K562 (cell line): ENCODE data around the gene BFSP2. TPM values are rescaled to one million over a fixed set of nuclear protein-coding genes. Genes with fewer than 3 reads are reported as not detected.

ENCODE experiments used
- POLR2H ChIP-seq: IDR thresholded peaks from 2 replicates; pipeline ENCODE4 v1.6.1; 2016; ENCODE audit warnings: missing genetic modification characterization, low read depth, mild to moderate bottlenecking, control low read depth, missing compliant biosample characterization, moderate library complexity
- POLR3A ChIP-seq: IDR thresholded peaks from 2 replicates; pipeline ENCODE4 v1.6.1; 2011; ENCODE audit warnings: borderline replicate concordance, mild to moderate bottlenecking, moderate library complexity; ENCODE audit not compliant: insufficient read length, insufficient read depth; ENCODE audit errors: extremely low read depth
- RAD21 ChIP-seq, 2 experiments: fragments of 250-450 bp in 1 of 2; fragments of 450-650 bp in 1 of 2; sonication (Bioruptor Pico) in 1 of 2; formaldehyde crosslinking in 1 of 2; IDR thresholded peaks in 1 of 2; conservative IDR thresholded peaks in 1 of 2; 2 replicates each; pipeline versions ENCODE4 v1.4.0 to v1.8.0; 2020 to 2022; ENCODE audit warnings: mild to moderate bottlenecking in 2 of 2, moderate library complexity in 1 of 2
- RCOR1 ChIP-seq, 2 experiments: IDR thresholded peaks; 2 replicates each; pipeline ENCODE4 v1.6.1; 2012; ENCODE audit warnings: low read depth in 2 of 2, low read length in 2 of 2, borderline replicate concordance in 1 of 2, improper control_type of control experiment in 1 of 2
- REST ChIP-seq, 2 experiments: fragments of 450-650 bp; formaldehyde crosslinking in 1 of 2; IDR thresholded peaks; 2 replicates each; pipeline versions ENCODE4 v1.4.0 to v1.6.1; 2014 to 2020; ENCODE audit warnings: mild to moderate bottlenecking in 2 of 2, borderline replicate concordance in 1 of 2, low read depth in 1 of 2
- RFX5 ChIP-seq: IDR thresholded peaks from 2 replicates; pipeline ENCODE4 v1.6.1; 2011; ENCODE audit warnings: low read depth, mild to moderate bottlenecking, improper control_type of control experiment, low read length
- SIX5 ChIP-seq, 2 experiments: IDR thresholded peaks; 2 replicates each; pipeline ENCODE4 v1.6.1; 2011; ENCODE audit warnings: low read length in 2 of 2, borderline replicate concordance in 1 of 2, low read depth in 1 of 2, mild to moderate bottlenecking in 1 of 2, moderate library complexity in 1 of 2; ENCODE audit not compliant: insufficient read depth in 1 of 2
- TAF7 ChIP-seq: fragments of 450-650 bp; IDR thresholded peaks from 2 replicates; pipeline ENCODE4 v1.6.1; 2016; ENCODE audit warnings: missing genetic modification characterization, missing compliant biosample characterization
- ZNF41 ChIP-seq: fragments of 250-450 bp; sonication (Bioruptor Pico); conservative IDR thresholded peaks from 2 replicates; pipeline ENCODE4 v1.4.0; 2020; ENCODE audit warnings: mild to moderate bottlenecking
- ZNF699 ChIP-seq: fragments of 250-450 bp; sonication (Bioruptor Pico); IDR thresholded peaks from 2 replicates; pipeline ENCODE4 v1.8.0; 2021; ENCODE audit warnings: mild to moderate bottlenecking, moderate library complexity; ENCODE audit not compliant: insufficient replicate concordance
- polyA plus RNA-seq, 8 experiments: library from polyadenylated mRNA; depleted of rRNA in 4 of 8; stranded (reverse) in 5 of 8; unstranded in 3 of 8; fragments of >200 nt; fragmentation: Nextera tagmentation in 2 of 8; fragmentation: Illumina TruSeq in 1 of 8; extraction: Ambion mirVana in 2 of 8; extraction: Trizol in 1 of 8; gene quantifications; 2 replicates each; pipeline versions ENCODE4 v1.2.1 to v1.2.3, GENCODE V29; 2011 to 2014; ENCODE audit warnings: inconsistent platforms in 1 of 8, missing spikeins in 1 of 8
- total RNA-seq, 7 experiments: library from RNA; depleted of rRNA in 6 of 7; stranded (reverse); fragments of >200 nt in 6 of 7; fragmentation: Illumina TruSeq in 2 of 7; extraction: Trizol in 2 of 7; gene quantifications; 2 replicates each; pipeline versions ENCODE4 v1.2.1 to v1.2.3, GENCODE V29; 2011 to 2021; ENCODE audit warnings: low replicate concordance in 1 of 7
- TF ChIP-seq, protein P1 (sequence below): fragments of 200-800 bp; sonication (Bioruptor generic); IDR thresholded peaks from 2 replicates; pipeline ENCODE4 v1.6.1; 2017; ENCODE audit warnings: missing genetic modification characterization, missing compliant biosample characterization

BFSP2 gene
- total and polyA plus RNA-seq, 9 of the 15 experiments (the other 6 are each of a cell fraction or from before 2014, with no cell fraction given): not detected

DNA sequence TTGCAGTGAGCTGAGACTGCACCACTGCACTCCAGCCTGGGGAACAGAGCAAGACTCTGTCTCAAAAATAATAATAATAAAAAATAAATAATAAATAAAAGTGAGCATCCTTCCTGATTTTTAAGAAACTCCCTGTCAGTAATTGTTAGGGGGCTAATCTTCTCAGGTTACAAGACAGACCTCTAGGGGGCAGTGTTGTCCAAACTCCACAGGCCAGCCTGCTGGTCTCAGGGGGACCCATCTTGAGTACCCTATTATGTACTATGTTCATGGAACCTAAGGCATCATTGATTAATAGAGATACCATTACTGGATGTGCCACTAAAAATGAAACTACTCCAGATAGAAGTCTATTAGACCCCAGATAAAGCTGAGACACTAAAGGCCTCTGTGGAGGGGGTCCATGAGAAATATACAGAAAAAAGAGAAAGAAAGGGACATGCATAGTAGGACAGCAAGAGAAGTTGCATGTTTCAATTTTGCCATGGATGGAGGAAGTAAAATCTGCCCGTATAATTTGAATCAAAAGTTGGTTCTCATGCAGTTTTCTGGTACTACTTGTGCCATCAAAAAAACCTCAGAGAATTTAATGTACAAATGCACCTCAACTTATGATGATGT is 88.2 kb downstream of the BFSP2 start (continued):
- TF ChIP-seq, protein P1, sequence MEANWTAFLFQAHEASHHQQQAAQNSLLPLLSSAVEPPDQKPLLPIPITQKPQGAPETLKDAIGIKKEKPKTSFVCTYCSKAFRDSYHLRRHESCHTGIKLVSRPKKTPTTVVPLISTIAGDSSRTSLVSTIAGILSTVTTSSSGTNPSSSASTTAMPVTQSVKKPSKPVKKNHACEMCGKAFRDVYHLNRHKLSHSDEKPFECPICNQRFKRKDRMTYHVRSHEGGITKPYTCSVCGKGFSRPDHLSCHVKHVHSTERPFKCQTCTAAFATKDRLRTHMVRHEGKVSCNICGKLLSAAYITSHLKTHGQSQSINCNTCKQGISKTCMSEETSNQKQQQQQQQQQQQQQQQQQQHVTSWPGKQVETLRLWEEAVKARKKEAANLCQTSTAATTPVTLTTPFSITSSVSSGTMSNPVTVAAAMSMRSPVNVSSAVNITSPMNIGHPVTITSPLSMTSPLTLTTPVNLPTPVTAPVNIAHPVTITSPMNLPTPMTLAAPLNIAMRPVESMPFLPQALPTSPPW: no peak
- TF ChIP-seq REST (IDR thresholded peaks at IDR 0.05; ENCODE audit: borderline replicate concordance) (0 out of 2 replicates have a peak, but pooled peaks have one; percentile 8), REST (CRISPR knock-in tag; IDR thresholded peaks at IDR 0.05; ENCODE audit: low read depth) (no peak), RFX5 (no peak), POLR2H (tag) (no peak), ZNF699 (no peak), RAD21 (CRISPR knock-in tag; conservative IDR thresholded peaks at IDR 0.05 in 1 of 2, IDR thresholded peaks at IDR 0.05 in 1 of 2) (peak in 1 of 2 experiments; percentile 30; a peak in 2 of 4 replicates), SIX5 (IDR thresholded peaks at IDR 0.05; ENCODE audit: borderline replicate concordance in 1 of 2, insufficient read depth in 1 of 2, low read depth in 1 of 2, low read length in 2 of 2) (no peak), RCOR1 (IDR thresholded peaks at IDR 0.05; ENCODE audit: borderline replicate concordance in 1 of 2, low read depth in 2 of 2, low read length in 2 of 2) (no peak), POLR3A (no peak), ZNF41 (CRISPR knock-in tag) (no peak), TAF7 (tag) (no peak)
